ENCODE data around the gene RPL31.

The RPL31 gene

GRCh38 chr2:101026923-101027469, 24.9 kb downstream of the RPL31 start:
- no peak overlapping the region for H3K4me3 ChIP-seq (ENCODE audit: low read depth, low read length)
- DNase-seq (ENCODE audit: low read depth), result no peak
- TF ChIP-seq MYC (IDR thresholded peaks at IDR 0.05; ENCODE audit: low read depth, low read length), result no peak
- no peak for TF ChIP-seq MAX (IDR thresholded peaks at IDR 0.05; ENCODE audit: low read depth, low read length)
- no peak for TF ChIP-seq POLR2A (IDR thresholded peaks at IDR 0.05; ENCODE audit: extremely low read depth, insufficient read length)
- TF ChIP-seq CTCF (IDR thresholded peaks at IDR 0.05; ENCODE audit: low read depth, low read length), result no peak

DNA sequence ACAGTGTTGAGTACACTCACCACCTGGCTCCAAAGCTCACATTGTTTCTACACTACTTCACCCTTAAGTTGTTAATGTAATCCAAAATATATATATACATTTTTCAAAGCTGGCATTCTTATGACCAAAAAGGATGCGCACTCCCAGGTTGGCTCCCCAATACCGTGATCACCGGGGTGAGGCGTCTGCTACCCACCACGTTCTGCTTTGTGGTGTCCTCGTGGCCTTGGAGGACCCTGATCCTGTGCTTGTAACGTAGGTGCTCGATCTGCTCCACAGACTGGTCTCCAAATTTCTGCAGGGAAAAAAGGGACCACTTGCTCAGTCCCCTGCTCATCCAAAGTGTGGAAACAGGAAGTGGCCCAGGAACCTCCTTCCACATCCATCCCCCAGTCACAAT, 25.8 kb downstream of the RPL31 start:
- no peak for TF ChIP-seq CTCF (IDR thresholded peaks at IDR 0.05; ENCODE audit: low read depth, low read length)
- TF ChIP-seq MAX (IDR thresholded peaks at IDR 0.05; ENCODE audit: low read depth, low read length), result no peak
- TF ChIP-seq MYC (IDR thresholded peaks at IDR 0.05; ENCODE audit: low read depth, low read length), result no peak
- TF ChIP-seq POLR2A (IDR thresholded peaks at IDR 0.05; ENCODE audit: extremely low read depth, insufficient read length), result no peak
- no peak overlapping the region for H3K4me3 ChIP-seq (ENCODE audit: low read depth, low read length)
- DNase-seq (ENCODE audit: low read depth), result no peak

GRCh38 chr2:101030866-101031554, 28.9 kb downstream of the RPL31 start:
- no peak overlapping the region for H3K4me3 ChIP-seq (ENCODE audit: low read depth, low read length)
- no peak for DNase-seq (ENCODE audit: low read depth)
- TF ChIP-seq CTCF (IDR thresholded peaks at IDR 0.05; ENCODE audit: low read depth, low read length), result no peak
- TF ChIP-seq POLR2A (IDR thresholded peaks at IDR 0.05; ENCODE audit: extremely low read depth, insufficient read length), result no peak
- TF ChIP-seq MYC (IDR thresholded peaks at IDR 0.05; ENCODE audit: low read depth, low read length), result no peak
- no peak for TF ChIP-seq MAX (IDR thresholded peaks at IDR 0.05; ENCODE audit: low read depth, low read length)

- no peak for DNase-seq (ENCODE audit: low read depth)
- no peak overlapping the region for H3K4me3 ChIP-seq (ENCODE audit: low read depth, low read length)
- TF ChIP-seq POLR2A (IDR thresholded peaks at IDR 0.05; ENCODE audit: extremely low read depth, insufficient read length) (no peak), CTCF (IDR thresholded peaks at IDR 0.05; ENCODE audit: low read depth, low read length) (no peak), MAX (IDR thresholded peaks at IDR 0.05; ENCODE audit: low read depth, low read length) (no peak), MYC (IDR thresholded peaks at IDR 0.05; ENCODE audit: low read depth, low read length) (no peak)
Measured at GRCh38 chr2:101032084-101032776, 30.1 kb downstream of the RPL31 start.

- peak; percentile 51 for DNase-seq (ENCODE audit: low read depth)
- H3K4me3 ChIP-seq (ENCODE audit: low read depth, low read length), result no peak overlapping the region
- no peak for TF ChIP-seq MYC (IDR thresholded peaks at IDR 0.05; ENCODE audit: low read depth, low read length)
Measured at GRCh38 chr2:101036562-101036961, 34.5 kb downstream of the RPL31 start.

- H3K4me3 ChIP-seq (ENCODE audit: low read depth, low read length), result no peak overlapping the region
- TF ChIP-seq CTCF (IDR thresholded peaks at IDR 0.05; ENCODE audit: low read depth, low read length) (no peak), POLR2A (IDR thresholded peaks at IDR 0.05; ENCODE audit: extremely low read depth, insufficient read length) (no peak), MYC (IDR thresholded peaks at IDR 0.05; ENCODE audit: low read depth, low read length) (no peak), MAX (IDR thresholded peaks at IDR 0.05; ENCODE audit: low read depth, low read length) (no peak)
- DNase-seq (ENCODE audit: low read depth), result no peak
Measured at GRCh38 chr2:101037161-101037755, 35.2 kb downstream of the RPL31 start.
